H1 (cell line): ENCODE data around the gene PRRT2. TPM values are rescaled to one million over a fixed set of nuclear protein-coding genes. Genes with fewer than 3 reads are reported as not detected.
A peak's percentile ranks its signal among the peaks of the same experiment; 100 is the strongest.

Experiments
- KDM1A ChIP-seq: fragments of 200-600, 300-600 bp; sonication (generic); IDR thresholded peaks from 2 replicates; pipeline ENCODE4 v1.7.1; 2016; ENCODE audit warnings: mild to moderate bottlenecking, low read length, borderline replicate concordance
- polyA plus RNA-seq, 7 experiments: library from polyadenylated mRNA; depleted of rRNA in 3 of 7; stranded (reverse) in 5 of 7; unstranded in 2 of 7; fragments of >200 nt in 5 of 7; fragments of 200-250 nt in 2 of 7; gene quantifications; 1 replicate in 5 of 7; 2 replicates in 1 of 7; 4 replicates in 1 of 7; pipeline versions ENCODE4 v1.2.1 to v1.2.3, GENCODE V29; 2011 to 2013; ENCODE audit warnings: missing spikeins in 2 of 7, mixed read lengths in 2 of 7
- total RNA-seq: library from RNA; stranded (reverse); fragmentation: NEBNext Ultra II Directional; extraction: Animal tissue kit (Norgen Biotek cat#: 25700); gene quantifications from 2 replicates; pipeline ENCODE4 v1.2.1, GENCODE V29; 2021

PRRT2 gene
- total and polyA plus RNA-seq, 2 of the 8 experiments (the other 6 are each of a cell fraction or from before 2014, with no cell fraction given) = 12.8 to 32.6 TPM

- peak; percentile 28; the same call in 1 of the 2 replicates for TF ChIP-seq KDM1A
Observed at GRCh38 chr16:29848420-29849297, 36.7 kb downstream of the PRRT2 start (continued).
